Activated CD8-positive, alpha-beta memory T cell treated with anti-CD3 and anti-CD28 coated beads, Interleukin-2, amount 10 ng/mL, durations not matched to agents 7 days and 5 days (primary cell): ENCODE data around the gene HOOK2. TPM values are rescaled to one million over a fixed set of nuclear protein-coding genes. Genes with fewer than 3 reads are reported as not detected.

Experiments
- ATAC-seq: fragments of 150-1000 bp; cut with Tn5 transposase; one replicate; pipeline ENCODE4 v1.10.0; 2021; ENCODE audit warnings: moderate library complexity
- CTCF ChIA-PET: fragments of 350-600 bp; sonication (Branson Sonifier 250); formaldehyde crosslinking; loops from one replicate; lab custom pipeline; 2021; ENCODE audit warnings: antibody characterized with exemption; lab: Charles Lee
- DNase-seq: peaks from one replicate; pipeline ENCODE4 v3.0.0-alpha.2; 2020
- H3K27ac Mint-ChIP-seq: one replicate; pipeline ENCODE4 v1.8.0; 2021; ENCODE audit warnings: mild to moderate bottlenecking, mixed read lengths
- H3K27me3 Mint-ChIP-seq: one replicate; pipeline ENCODE4 v1.8.0; 2021; ENCODE audit warnings: mixed read lengths
- H3K36me3 Mint-ChIP-seq: one replicate; pipeline ENCODE4 v1.8.0; 2021; ENCODE audit warnings: mild to moderate bottlenecking, mixed read lengths
- H3K4me1 Mint-ChIP-seq: one replicate; pipeline ENCODE4 v1.8.0; 2021; ENCODE audit warnings: mixed read lengths
- H3K4me3 Mint-ChIP-seq: one replicate; pipeline ENCODE4 v1.8.0; 2021; ENCODE audit warnings: mild to moderate bottlenecking, moderate library complexity, mixed read lengths
- H3K9me3 Mint-ChIP-seq: one replicate; pipeline ENCODE4 v1.8.0; 2022; ENCODE audit warnings: low read depth, mixed read lengths
- total RNA-seq, 2 experiments: library from RNA; stranded (reverse); gene quantifications; one replicate each; pipeline ENCODE4 v1.2.3, GENCODE V29; 2021

Gene HOOK2
- total RNA-seq, 2 experiments from 2014 or later: 16.6 to 18.2 TPM

- Mint-ChIP-seq H3K36me3 (no peaks in the 10 kb centered on the region), H3K27me3 (no peaks in the 10 kb centered on the region), H3K9me3 (no peaks in the 10 kb centered on the region), H3K27ac (no peak overlapping the region), H3K4me3 (peak overlapping the region; percentile 5), H3K4me1 (peaks cover 20% of the 10 kb centered on the region)
- CTCF ChIA-PET: interaction anchor here (0.6 to 30.0 kb wide), 9 partner anchors 7 to 74 kb away, joined by 3 to 1017 read pairs (median 5); partner anchors contain the start of genes BEST2, JUNB, PRDX2 and RNASEH2A
- no peak for DNase-seq
- no peak for ATAC-seq
Observed at GRCh38 chr19:12773571-12773970, 1.8 kb downstream of the HOOK2 start.

- no peak overlapping the region for H3K27ac Mint-ChIP-seq
- no peak overlapping the region for H3K4me3 Mint-ChIP-seq
- no peaks in the 10 kb centered on the region for H3K36me3 Mint-ChIP-seq
- no peaks in the 10 kb centered on the region for H3K9me3 Mint-ChIP-seq
- DNase-seq (no peak), ATAC-seq (no peak)
- CTCF ChIA-PET: interaction anchor here (0.6 to 30.0 kb wide), 5 partner anchors 8 to 75 kb away, joined by 3 to 1017 read pairs (median 27); partner anchors contain the start of genes BEST2, JUNB, PRDX2 and RNASEH2A
- H3K27me3 Mint-ChIP-seq: no peaks in the 10 kb centered on the region
- peaks cover 14% of the 10 kb centered on the region for H3K4me1 Mint-ChIP-seq
Observed at GRCh38 chr19:12772323-12772722, 3.0 kb downstream of the HOOK2 start.

GRCh38 chr19:12770922-12771321 is 4.4 kb downstream of the HOOK2 start:
- Mint-ChIP-seq H3K27me3 (no peaks in the 10 kb centered on the region), H3K27ac (no peak overlapping the region), H3K36me3 (no peaks in the 10 kb centered on the region), H3K4me1 (peaks cover 14% of the 10 kb centered on the region), H3K4me3 (no peak overlapping the region), H3K9me3 (no peaks in the 10 kb centered on the region)
- ATAC-seq (no peak), DNase-seq (no peak)
- CTCF ChIA-PET: interaction anchor here (10.9 to 30.0 kb wide), 2 partner anchors 15 to 28 kb away, joined by 132 to 1017 read pairs; partner anchors contain the start of genes BEST2, JUNB, PRDX2 and RNASEH2A

GRCh38 chr19:12769689-12770088 is 5.7 kb downstream of the HOOK2 start:
- H3K27me3 Mint-ChIP-seq: no peaks in the 10 kb centered on the region
- ATAC-seq: peak; percentile 73
- peaks cover 12% of the 10 kb centered on the region for H3K4me1 Mint-ChIP-seq
- no peak overlapping the region for H3K4me3 Mint-ChIP-seq
- H3K9me3 Mint-ChIP-seq: no peaks in the 10 kb centered on the region
- DNase-seq: peak; percentile 69
- no peaks in the 10 kb centered on the region for H3K36me3 Mint-ChIP-seq
- no peak overlapping the region for H3K27ac Mint-ChIP-seq
- CTCF ChIA-PET: interaction anchor here (1.2 to 30.0 kb wide), 6 partner anchors 9 to 196 kb away, joined by 3 to 1017 read pairs (median 68); partner anchors contain the start of genes BEST2, JUNB, PRDX2 and RNASEH2A

DNA sequence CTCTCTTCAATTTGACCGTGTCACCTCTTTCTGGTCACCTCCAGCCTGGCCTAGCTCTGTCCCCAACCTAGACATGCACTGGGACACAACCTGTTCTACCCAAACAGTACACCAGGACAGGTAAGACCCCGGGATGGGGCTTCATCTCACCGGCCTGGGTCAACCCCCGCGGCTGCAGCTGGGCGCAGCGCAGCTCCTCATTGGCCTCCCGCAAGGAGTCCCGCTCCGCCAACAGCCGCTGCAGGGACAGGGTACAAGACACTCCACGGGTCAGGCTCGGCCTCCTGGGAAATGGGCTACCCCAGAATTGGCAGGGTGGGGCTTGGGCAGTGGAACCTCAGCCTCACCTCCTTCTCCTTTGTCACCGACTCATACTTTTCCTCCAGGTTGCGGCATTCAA is 7.7 kb downstream of the HOOK2 start:
- ATAC-seq (no peak), DNase-seq (no peak)
- Mint-ChIP-seq H3K36me3 (no peaks in the 10 kb centered on the region), H3K4me3 (no peak overlapping the region), H3K27ac (no peak overlapping the region), H3K27me3 (no peaks in the 10 kb centered on the region), H3K4me1 (peaks cover 12% of the 10 kb centered on the region), H3K9me3 (no peaks in the 10 kb centered on the region)
- CTCF ChIA-PET: interaction anchor here (1.5 to 30.0 kb wide), 10 partner anchors 10 to 215 kb away, joined by 5 to 1017 read pairs (median 15); partner anchors contain the start of genes BEST2, DHPS, HOOK2 and JUNB

DNA sequence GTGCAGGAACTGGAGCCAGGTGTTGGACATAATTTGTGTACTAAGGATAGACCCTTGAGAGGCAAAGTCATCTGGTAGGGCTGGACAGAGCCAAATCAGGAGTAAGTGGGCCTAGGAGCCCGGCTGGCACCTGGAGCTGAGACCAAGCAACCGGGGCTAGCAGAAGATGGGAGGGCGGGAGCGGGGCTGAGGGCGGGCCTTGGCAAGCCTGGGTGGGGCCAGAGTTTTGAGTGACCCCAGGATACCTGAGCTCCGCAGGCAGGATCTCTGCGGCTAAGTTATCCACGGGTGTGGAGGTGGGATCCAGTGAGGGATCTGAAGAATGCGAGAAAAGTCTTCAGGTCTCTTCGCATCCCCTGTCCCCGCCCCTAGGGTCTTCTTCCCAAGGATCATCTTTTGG is 8.2 kb downstream of the HOOK2 start:
- no peak for ATAC-seq
- H3K27ac Mint-ChIP-seq: no peak overlapping the region
- CTCF ChIA-PET: interaction anchor here (1.0 to 30.0 kb wide), 13 partner anchors 10 to 215 kb away, joined by 3 to 1017 read pairs (median 14); partner anchors contain the start of genes BEST2, DHPS, HOOK2 and JUNB
- no peak overlapping the region for H3K4me3 Mint-ChIP-seq
- DNase-seq: no peak
- H3K4me1 Mint-ChIP-seq: peaks cover 11% of the 10 kb centered on the region
- H3K27me3 Mint-ChIP-seq: no peaks in the 10 kb centered on the region
- no peaks in the 10 kb centered on the region for H3K9me3 Mint-ChIP-seq
- no peaks in the 10 kb centered on the region for H3K36me3 Mint-ChIP-seq

GRCh38 chr19:12766051-12766521 is 9.3 kb downstream of the HOOK2 start:
- Mint-ChIP-seq H3K9me3 (no peaks in the 10 kb centered on the region), H3K36me3 (no peaks in the 10 kb centered on the region), H3K27me3 (no peaks in the 10 kb centered on the region), H3K27ac (no peak overlapping the region), H3K4me3 (peak overlapping the region; percentile 24), H3K4me1 (peaks cover 9% of the 10 kb centered on the region)
- ATAC-seq (peak; percentile 87), DNase-seq (peak; percentile 87)
- CTCF ChIA-PET: interaction anchor here (0.6 to 30.0 kb wide), 38 partner anchors 8 to 215 kb away, joined by 3 to 1017 read pairs (median 5); partner anchors contain the start of genes BEST2, DHPS, GET3 and HOOK2

DNA sequence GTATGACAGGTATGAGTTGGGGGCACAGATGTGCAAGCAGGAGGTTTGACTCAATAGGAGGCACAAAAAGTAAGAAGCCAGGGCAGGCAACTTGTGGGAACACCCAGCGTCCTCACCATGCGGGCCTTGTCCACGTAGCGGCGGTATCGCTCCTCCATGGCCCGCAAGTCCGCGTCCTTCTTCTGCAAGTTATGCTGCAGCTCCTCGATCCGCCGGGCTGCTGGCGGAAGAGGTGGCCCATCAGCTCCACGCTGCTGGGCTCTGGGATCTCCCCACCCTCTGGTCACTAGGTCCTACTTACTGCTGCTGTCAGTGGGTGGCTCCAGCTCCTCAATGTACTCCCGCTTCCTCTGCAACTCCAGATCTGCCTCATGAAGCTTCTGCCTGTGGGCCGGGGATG is 10.7 kb downstream of the HOOK2 start:
- no peak overlapping the region for H3K4me3 Mint-ChIP-seq
- no peak for ATAC-seq
- no peak for DNase-seq
- no peaks in the 10 kb centered on the region for H3K36me3 Mint-ChIP-seq
- H3K27ac Mint-ChIP-seq: no peak overlapping the region
- H3K4me1 Mint-ChIP-seq: peaks cover 9% of the 10 kb centered on the region
- H3K9me3 Mint-ChIP-seq: no peaks in the 10 kb centered on the region
- no peaks in the 10 kb centered on the region for H3K27me3 Mint-ChIP-seq
- CTCF ChIA-PET: interaction anchor here (0.7 to 30.0 kb wide), 15 partner anchors 8 to 211 kb away, joined by 3 to 1017 read pairs (median 10); partner anchors contain the start of genes BEST2, GET3, HOOK2 and JUNB

DNA sequence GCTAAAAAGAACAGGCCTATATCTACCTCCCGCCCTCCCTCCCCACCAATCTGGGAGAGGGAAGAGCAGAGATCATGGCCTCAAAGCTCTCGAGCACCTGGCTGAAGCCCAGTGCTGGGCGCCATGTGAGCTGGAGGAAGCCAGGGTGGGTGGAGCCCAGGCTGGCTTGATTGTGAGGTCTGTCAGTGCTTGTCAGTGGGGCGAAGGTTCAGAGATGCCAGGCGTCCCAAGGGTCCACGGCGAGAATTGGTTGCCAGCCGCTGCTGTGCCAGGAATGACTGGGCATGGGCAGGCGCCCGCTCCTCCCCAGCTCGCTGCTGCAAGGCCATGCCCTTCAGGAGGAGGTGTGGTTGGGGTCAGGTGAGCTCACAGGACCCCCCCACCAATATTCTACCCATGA is 12.3 kb downstream of the HOOK2 start:
- Mint-ChIP-seq H3K27ac (no peak overlapping the region), H3K4me3 (no peak overlapping the region), H3K4me1 (peaks cover 6% of the 10 kb centered on the region), H3K27me3 (peaks cover 8% of the 10 kb centered on the region), H3K9me3 (no peaks in the 10 kb centered on the region), H3K36me3 (no peaks in the 10 kb centered on the region)
- ATAC-seq (no peak), DNase-seq (no peak)
- CTCF ChIA-PET: interaction anchor here (1.2 to 30.0 kb wide), 7 partner anchors 7 to 202 kb away, joined by 4 to 1017 read pairs (median 56); partner anchors contain the start of genes BEST2, HOOK2, JUNB and PRDX2

GRCh38 chr19:12759686-12760085 is 15.7 kb downstream of the HOOK2 start:
- Mint-ChIP-seq H3K9me3 (no peaks in the 10 kb centered on the region), H3K27ac (no peak overlapping the region), H3K27me3 (peaks cover 15% of the 10 kb centered on the region), H3K36me3 (no peaks in the 10 kb centered on the region), H3K4me1 (peaks cover 5% of the 10 kb centered on the region), H3K4me3 (no peak overlapping the region)
- no peak for ATAC-seq
- no peak for DNase-seq
- CTCF ChIA-PET: interaction anchor here (0.7 to 30.0 kb wide), 26 partner anchors 8 to 196 kb away, joined by 3 to 1017 read pairs (median 8); partner anchors contain the start of genes BEST2, DHPS, DNASE2 and GET3

DNA sequence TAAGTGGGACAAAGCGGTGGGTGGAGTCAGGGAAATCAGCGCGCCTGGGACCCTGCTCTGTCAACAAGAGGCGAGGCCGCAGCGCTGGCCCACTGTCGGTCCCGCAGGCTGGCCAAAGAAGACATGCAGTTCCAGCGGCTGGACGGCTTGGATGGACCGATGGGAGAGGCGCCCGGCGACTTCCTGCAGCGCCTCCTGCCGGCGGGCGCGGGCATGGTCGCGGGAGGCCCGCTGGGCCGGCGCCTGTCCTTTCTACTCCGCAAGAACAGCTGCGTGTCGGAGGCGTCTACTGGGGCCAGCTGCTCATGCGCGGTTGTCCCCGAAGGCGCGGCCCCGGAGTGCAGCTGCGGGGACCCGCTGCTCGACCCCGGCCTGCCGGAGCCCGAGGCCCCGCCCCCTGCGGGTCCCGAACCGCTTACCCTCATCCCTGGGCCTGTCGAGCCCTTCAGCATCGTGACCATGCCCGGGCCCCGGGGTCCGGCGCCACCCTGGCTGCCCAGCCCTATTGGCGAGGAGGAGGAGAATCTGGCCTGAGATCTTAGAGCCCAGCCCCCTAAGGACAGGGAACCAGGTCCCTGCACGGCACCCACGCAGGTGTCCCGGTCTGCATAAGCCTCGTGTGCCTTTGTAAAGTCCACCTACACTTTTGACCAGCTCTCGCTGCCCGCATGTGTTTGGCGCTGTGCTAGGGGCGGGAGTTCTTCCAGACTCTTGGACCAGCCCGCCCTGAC is 17.6 kb downstream of the HOOK2 start:
- no peak overlapping the region for H3K27ac Mint-ChIP-seq
- H3K36me3 Mint-ChIP-seq: no peaks in the 10 kb centered on the region
- H3K4me3 Mint-ChIP-seq: peak overlapping the region; percentile 23
- CTCF ChIA-PET: interaction anchor here (0.6 to 30.0 kb wide), 38 partner anchors 8 to 186 kb away, joined by 3 to 1017 read pairs (median 4); partner anchors contain the start of genes DNASE2, FBXW9, GET3 and HOOK2
- peak; percentile 70 for DNase-seq
- H3K9me3 Mint-ChIP-seq: no peaks in the 10 kb centered on the region
- H3K27me3 Mint-ChIP-seq: peaks cover 15% of the 10 kb centered on the region
- peaks cover 5% of the 10 kb centered on the region for H3K4me1 Mint-ChIP-seq
- ATAC-seq: peak; percentile 80

- CTCF ChIA-PET: interaction anchor here (0.6 to 30.0 kb wide), 10 partner anchors 10 to 158 kb away, joined by 3 to 1017 read pairs (median 27); partner anchors contain the start of genes GET3, JUNB, PRDX2 and RNASEH2A
- H3K27ac Mint-ChIP-seq: no peak overlapping the region
- H3K36me3 Mint-ChIP-seq: no peaks in the 10 kb centered on the region
- H3K4me3 Mint-ChIP-seq: no peak overlapping the region
- no peak for DNase-seq
- H3K27me3 Mint-ChIP-seq: peaks cover 18% of the 10 kb centered on the region
- no peaks in the 10 kb centered on the region for H3K9me3 Mint-ChIP-seq
- H3K4me1 Mint-ChIP-seq: peaks cover 5% of the 10 kb centered on the region
- ATAC-seq: no peak
Observed at GRCh38 chr19:12756150-12756883, 19.0 kb downstream of the HOOK2 start.
